NCI-H2227 (cell line): ENCODE data around the gene DNAH2.
A peak's percentile ranks its signal among the peaks of the same experiment; 100 is the strongest.

ENCODE experiments used
- DNase-seq: peaks from one replicate; lab custom pipeline; 2025; ENCODE audit not compliant: unreplicated experiment; lab: John Stamatoyannopoulos, UW

Gene DNAH2, protein sequence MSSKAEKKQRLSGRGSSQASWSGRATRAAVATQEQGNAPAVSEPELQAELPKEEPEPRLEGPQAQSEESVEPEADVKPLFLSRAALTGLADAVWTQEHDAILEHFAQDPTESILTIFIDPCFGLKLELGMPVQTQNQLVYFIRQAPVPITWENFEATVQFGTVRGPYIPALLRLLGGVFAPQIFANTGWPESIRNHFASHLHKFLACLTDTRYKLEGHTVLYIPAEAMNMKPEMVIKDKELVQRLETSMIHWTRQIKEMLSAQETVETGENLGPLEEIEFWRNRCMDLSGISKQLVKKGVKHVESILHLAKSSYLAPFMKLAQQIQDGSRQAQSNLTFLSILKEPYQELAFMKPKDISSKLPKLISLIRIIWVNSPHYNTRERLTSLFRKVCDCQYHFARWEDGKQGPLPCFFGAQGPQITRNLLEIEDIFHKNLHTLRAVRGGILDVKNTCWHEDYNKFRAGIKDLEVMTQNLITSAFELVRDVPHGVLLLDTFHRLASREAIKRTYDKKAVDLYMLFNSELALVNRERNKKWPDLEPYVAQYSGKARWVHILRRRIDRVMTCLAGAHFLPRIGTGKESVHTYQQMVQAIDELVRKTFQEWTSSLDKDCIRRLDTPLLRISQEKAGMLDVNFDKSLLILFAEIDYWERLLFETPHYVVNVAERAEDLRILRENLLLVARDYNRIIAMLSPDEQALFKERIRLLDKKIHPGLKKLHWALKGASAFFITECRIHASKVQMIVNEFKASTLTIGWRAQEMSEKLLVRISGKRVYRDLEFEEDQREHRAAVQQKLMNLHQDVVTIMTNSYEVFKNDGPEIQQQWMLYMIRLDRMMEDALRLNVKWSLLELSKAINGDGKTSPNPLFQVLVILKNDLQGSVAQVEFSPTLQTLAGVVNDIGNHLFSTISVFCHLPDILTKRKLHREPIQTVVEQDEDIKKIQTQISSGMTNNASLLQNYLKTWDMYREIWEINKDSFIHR (N-terminal part only)

DNA sequence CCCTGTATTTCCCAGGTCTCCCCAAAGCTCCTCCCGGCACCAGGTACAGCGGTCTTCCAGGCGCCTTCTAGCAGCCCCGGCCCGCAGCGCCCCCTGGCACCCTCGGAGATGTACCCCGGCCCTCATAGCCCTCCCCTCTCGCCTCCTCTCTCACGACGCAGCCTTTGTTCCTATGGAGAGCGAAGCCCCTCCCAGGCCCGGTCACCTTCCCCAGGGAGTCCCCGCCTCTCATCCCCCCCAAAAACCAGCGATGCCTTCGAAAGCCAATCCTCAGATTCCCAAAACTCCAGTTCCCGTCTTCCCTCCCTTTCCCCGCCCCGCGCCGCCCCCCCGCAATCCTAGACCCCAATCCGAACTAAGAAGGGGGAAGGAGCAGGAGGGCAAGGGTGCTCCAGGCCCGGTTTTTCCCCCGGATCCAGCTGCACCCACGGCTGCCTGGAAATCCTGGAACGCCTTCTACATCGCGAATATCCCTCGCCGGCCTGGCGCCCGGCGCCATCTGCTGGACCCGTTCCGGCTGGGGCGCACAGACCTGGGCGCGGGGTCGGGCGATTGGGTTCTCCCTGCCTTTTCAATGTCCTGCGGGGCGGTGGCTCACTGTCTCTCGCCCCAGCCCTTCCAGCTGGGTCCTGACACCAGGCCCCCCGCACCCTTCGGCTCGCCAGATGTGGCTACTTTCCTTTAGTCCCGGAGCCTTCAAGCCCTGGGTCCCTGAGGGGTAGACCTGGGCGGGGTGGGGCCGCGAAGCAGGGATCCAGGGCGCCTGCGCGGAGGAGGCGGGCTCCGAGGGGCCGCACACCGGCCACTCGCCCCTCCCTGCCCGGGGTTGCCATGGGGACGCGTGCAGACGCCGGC, at the start of gene DNAH2:
DNAH2 (plus strand) TSS at position 844 of the 855 bp plus-strand sequence. CDS start 1,991 bp downstream, outside the sequence.
- DNase-seq: peak; percentile 92

DNA sequence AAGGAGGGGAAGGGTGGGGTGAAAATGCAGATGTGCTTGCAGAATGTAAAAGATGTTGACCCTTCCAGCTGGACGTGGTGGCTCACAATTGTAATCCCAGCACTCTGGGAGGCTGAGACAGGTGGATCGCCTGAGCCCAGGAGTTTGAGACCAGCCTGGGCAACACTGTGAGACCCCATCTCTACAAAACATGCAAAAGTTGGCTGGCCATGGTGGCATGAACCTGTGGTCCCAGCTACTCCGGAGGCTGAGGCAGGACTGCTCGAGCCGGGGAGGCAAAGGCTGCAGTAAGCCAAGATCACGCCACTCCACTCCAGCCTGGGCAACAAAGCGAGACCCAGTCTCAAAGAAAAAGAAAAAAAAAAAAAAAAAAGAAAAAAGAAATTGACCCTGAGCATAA, 49.1 kb upstream of the DNAH2 start:
- no peak for DNase-seq

DNA sequence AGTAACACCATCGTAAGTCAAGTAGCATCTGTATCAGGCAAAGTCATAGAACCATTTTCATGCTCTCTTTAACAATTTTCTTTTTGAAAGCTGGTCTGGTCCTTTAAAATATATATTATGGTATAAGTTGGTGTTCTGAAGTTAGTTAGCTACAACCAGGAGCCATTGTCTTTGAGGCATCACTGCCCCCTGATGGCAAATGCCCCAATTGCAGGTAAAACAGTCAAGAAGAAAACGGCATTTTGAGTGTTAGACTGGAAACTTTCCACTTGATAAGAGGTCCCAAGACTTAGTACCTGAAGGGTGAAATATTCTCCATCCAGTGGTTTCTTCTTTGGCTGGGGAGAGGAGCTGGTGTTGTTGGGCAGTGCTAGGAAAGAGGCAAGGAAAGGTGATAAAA, 44.3 kb upstream of the DNAH2 start:
- peak; percentile 14 for DNase-seq

DNA sequence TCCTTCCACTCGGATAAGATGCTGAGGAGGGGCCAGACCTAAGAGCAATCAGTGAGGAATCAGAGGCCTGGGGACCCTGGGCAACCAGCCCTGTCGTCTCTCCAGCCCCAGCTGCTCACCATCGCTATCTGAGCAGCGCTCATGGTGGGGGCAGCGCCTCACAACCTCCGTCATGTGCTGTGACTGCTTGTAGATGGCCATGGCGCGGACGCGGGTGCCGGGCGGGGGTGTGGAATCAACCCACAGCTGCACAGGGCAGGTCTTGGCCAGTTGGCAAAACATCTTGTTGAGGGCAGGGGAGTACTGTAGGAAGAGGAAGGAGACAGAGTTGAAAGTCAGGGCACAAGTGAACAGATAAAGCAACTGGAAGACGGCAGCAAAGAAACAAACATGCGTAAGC, 42.6 kb upstream of the DNAH2 start:
- DNase-seq: no peak

DNA sequence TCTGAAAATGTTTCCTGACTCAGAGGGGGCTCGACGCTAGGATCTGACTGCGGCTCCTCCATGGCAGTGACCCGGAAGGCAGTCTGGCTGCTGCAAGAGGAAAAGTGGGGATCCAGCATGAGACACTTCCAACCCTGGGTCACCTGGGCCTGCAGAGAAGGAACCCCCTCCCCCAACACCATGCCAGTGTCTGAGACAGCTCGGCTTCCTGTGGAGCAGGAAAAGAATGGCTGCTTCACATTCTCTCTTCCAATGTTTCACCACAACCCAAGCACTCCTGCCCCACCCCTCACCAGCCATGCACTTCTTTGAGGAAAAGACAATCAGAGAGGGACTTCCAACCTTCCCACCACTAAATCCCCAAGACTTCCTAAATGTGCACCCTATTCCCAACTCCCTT, 41.0 kb upstream of the DNAH2 start:
- no peak for DNase-seq

DNA sequence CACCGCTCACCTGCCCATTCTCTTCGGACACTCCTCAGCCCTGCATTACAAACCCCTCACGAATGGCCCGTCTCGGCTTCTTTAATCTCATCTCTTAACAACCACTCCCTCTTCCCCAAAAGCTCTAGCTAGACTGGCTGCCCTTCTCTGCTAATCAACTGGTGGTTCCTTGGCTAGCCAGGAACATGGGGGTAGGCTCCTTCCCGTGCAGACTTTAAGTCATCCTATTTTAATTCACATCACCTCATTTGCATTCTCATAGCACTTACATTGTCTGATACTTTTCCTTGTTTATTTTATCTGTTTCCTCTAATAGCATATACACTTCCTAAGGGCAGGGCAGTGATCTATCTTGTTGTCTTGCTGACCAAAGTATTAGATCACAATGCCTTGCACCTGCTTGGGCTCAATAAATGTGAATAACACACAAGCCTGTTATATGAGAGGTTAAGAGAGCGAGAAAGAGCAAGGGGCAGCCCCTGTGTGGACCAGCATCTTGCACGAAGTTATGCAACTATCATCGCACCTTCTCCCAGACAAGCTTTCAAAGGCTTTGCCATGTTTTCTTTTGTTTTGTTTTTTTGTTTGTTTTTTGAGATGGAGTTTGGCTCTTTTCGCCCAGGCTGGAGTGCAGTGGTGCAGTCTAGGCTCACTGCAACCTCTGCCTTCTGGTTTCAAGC, 40.0 kb upstream of the DNAH2 start:
- no peak for DNase-seq

DNA sequence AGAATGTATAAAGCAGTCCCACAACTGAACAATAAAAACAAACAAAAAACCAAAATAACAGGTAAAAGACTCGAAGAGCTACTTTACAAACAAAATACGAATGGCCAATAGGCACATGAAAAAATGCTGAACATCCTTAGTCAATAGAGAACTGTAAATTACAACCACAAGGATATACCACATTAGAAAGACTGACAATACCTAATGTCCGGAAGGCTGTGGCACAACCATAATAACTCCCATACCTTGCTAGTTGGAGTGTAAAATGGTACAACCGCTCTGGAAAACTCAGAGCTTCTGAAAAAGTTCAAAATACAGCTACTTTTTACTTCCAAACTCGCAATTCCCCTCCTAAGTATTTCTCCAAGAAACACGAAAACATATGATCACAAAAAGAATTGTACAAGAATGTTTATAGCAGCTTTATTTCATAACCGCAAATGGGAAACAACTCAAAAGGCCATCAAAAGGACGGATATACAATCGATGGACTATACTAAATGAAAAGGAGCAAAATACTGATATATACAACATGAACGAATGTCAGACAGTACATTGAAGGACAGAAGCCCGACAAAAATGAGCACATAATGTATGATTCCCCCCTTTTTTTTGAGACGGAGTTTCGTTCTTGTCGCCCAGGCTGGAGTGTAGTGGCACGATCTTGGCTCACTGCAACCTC, 32.6 kb upstream of the DNAH2 start:
- no peak for DNase-seq

DNA sequence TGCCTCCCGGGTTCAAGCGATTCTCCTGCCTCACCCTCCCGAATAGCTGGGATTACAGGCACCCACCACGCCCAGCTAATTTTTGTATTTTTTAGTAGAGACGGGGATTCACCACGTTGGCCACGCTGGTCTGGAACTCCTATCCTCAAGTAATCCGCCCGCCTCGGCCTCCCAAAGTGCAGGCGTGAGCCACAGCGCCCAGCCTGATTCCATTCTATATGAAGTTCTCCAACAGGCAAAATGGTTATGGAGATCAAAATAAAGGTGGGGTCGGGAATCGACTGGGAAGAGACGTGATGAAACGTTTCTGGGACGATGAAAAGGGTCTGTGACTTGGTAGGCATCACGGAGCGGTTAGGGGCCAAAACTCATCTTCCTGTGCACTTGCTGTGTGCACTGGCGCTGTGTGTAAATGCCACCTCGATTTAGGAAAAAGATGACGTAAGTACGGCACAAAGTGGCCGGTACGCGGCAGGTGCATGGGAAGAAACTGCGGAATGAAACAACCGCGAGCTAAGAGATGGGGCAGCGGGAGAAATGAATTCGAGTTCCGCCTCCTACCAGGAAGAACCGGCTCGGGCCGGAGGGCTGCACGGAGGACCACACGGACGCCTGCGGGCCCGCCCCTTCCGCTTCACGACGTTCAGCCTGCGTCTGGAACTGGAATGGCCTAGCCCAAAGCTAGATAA, 31.9 kb upstream of the DNAH2 start:
- DNase-seq: peak; percentile 92

DNA sequence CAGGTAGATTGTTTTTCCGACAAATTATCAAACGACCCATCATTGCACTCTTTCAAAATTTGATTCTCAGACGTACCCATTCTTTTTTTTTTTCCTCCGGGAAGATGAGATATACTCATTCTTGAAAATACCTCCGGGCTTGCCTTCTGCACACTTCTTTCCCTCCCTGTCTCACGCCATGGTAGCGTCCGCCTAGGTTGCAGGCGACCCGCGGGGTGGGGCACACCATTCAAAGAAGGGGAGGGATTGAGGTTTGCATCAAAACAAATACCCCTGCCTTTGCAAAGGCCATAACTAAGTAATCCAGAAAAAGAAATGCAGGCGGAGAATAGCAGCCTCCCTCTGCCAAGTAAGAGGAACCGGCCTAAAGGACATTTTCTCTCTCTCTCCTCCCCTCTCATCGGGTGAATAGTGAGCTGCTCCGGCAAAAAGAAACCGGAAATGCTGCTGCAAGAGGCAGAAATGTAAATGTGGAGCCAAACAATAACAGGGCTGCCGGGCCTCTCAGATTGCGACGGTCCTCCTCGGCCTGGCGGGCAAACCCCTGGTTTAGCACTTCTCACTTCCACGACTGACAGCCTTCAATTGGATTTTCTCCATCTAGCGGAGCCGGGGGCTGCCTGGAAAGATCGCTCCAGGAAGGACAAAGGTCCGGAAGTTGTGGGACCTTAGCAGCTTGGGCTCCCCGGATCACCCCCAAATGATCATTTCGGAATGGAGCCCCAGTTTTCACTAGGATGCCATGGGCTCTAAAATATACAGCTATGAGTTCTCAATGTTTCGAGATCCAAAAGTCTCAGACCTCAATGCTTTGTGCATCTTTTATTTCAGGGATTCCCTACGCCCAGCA, 31.1 kb upstream of the DNAH2 start:
- DNase-seq: peak; percentile 87

DNA sequence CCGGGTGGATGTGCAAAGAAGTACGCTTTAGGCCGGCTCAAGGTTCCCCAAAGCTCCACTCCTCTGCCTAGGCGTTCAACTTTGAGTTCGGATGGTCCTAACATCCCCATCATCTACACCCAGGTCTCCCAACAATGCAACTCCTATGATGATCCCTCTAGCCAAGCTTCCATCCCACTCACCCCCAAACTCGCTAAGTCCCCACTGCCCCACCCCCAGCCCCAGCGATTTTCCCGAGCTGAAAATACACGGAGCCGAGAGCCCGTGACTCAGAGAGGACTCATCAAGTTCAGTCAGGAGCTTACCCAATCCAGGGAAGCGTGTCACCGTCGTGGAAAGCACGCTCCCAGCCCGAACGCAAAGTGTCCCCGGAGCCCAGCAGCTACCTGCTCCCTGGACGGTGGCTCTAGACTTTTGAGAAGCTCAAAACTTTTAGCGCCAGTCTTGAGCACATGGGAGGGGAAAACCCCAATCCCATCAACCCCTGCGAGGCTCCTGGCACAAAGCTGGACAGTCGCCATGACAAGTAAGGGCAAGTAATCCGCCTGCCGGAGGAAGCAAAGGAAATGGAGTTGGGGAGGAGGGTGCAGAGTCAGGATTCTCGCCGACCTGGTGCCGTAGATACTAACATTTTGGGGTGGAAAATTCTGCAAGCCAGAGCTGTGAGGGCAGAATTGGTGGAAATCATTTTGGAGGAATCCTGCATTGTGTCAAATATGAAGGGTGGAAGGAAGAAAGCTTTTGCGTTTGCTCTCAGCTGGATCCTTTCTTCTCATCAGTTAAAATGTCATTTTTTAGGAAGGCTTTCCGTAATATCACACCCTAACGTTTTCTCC, 30.3 kb upstream of the DNAH2 start, which contains the start of gene TP53:
TP53 (minus strand) TSS at position 419 of the 836 bp plus-strand sequence. CDS start 10,896 bp downstream, outside the sequence.
- DNase-seq: peak; percentile 86

DNA sequence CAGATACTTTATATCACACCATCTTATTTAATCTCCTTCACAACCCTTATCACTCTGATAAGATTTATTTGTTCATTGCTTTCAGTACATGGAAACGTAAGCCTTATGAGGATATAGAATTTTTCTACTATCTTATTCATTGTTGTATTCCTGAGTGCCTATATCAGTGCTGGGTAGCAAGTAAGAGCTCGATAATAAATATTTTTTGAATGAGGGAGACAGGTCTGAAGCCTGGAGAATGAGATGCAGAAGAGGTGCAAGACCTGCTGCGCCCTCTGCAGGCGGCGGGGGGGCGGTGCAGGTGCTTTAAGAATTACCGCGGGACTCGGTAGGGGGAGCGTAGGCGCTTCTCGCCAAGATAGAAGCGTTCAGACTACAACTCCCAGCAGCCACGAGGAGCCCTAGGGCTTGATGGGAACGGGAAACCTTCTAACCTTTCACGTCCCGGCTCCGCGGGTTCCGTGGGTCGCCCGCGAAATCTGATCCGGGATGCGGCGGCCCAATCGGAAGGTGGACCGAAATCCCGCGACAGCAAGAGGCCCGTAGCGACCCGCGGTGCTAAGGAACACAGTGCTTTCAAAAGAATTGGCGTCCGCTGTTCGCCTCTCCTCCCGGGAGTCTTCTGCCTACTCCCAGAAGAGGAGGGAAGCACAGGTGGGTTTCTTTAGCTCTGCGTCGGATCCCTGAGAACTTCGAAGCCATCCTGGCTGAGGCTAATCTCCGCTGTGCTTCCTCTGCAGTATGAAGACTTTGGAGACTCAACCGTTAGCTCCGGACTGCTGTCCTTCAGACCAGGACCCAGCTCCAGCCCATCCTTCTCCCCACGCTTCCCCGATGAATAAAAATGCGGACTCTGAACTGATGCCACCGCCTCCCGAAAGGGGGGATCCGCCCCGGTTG, 29.4 kb upstream of the DNAH2 start, which contains the start of gene WRAP53:
WRAP53 (plus strand) TSS at position 570 of the 900 bp plus-strand sequence; CDS start at position 742, 172 bp downstream.
- DNase-seq: peak; percentile 97

DNA sequence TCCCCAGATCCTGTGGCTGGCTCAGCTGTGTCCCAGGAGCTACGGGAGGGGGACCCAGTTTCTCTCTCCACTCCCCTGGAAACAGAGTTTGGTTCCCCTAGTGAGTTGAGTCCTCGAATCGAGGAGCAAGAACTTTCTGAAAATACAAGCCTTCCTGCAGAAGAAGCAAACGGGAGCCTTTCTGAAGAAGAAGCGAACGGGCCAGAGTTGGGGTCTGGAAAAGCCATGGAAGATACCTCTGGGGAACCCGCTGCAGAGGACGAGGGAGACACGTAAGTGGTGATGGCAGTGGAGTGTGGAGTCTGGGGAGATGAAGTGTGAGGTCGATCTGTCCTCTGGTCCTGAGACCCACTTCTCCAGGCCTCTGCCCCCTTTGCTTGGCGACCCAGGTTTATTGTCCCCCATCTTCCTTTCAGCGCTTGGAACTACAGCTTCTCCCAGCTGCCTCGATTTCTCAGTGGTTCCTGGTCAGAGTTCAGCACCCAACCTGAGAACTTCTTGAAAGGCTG, 28.7 kb upstream of the DNAH2 start:
- no peak for DNase-seq

DNA sequence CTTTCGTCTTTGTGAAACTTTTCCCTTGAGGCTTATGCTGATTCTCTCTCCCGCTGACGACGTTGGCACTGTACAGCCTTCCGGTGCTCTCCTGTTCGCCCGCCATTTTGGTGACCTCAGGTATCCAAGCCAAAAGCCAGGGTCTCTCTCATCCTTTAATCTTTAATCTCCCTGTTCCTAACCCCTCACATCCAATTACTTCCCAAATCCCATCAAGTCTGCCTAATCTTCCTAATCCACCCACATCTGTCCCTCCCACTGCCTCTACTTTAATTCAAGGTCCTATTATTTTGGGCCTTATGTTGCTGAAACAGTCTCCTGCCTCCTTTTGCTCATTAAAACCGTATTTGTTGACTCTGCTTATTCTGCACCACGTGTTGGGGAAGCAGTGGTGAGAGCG, 22.0 kb upstream of the DNAH2 start:
- DNase-seq: no peak

DNA sequence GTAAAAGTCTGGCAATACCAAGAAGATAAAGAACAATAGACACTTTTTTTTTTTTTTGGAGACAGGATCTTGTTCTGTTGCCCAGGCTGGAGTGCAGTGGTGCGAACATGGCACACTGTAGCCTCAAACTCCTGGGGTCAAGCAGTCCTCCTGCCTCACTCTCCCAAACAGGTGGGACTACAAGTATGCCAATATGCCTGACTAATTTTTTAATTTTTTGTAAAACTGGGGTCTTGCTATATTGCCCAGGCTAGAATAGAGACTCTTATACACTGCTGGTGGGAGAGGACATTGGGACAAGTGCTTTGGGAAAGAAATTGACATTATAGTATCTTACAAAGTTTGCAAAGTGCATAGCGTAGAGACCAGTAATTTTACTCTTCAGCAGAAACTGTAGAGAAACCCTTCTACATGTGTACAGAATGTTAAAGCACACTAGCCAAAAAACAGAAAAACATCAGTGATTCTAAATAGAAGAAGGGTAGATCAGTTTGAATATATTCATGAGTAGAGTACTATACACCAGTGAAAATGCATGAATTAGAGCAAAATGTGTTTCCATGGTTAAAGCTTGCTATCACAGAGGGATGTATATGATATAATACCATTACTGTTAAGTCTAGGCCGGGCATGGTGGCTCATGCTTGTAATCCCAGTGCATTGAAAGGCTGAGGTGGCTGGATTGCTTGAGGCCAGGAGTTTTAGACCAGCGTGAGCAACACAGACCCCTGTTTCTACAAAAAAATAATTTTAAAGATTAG, 19.5 kb upstream of the DNAH2 start:
- no peak for DNase-seq

DNA sequence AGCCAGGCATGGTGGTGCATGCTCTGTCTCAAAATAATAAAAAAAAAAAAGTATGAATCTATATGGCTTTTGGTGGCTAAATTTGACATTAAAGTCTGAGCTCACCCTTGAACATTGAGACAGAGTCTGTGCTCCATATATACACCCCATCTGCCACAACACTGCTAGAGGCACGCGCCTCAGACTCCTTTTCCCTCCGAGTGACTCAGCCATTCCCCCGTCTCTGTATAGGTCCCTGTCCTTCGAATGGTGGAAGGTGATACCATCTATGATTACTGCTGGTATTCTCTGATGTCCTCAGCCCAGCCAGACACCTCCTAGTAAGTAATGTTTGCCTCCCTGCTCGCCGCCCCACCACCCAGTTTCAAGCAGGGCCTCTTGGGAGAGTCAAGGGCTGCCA, 17.0 kb upstream of the DNAH2 start:
- no peak for DNase-seq
